SK-N-SH treated with all-trans-retinoic acid at 6 μM for 48 hours (cell line): ENCODE data around the gene C10orf95.

Source experiments
- CREB5 ChIP-seq: fragments of 250-450 bp; sonication (Bioruptor Pico); IDR thresholded peaks from 2 replicates; pipeline ENCODE4 v1.5.1; 2020; ENCODE audit warnings: low read depth, mild to moderate bottlenecking, moderate library complexity
- CSDC2 ChIP-seq: fragments of 250-450 bp; sonication (Bioruptor Pico); IDR thresholded peaks from 2 replicates; pipeline ENCODE4 v1.5.0; 2020; ENCODE audit warnings: mild to moderate bottlenecking, moderate library complexity
- ISL1 ChIP-seq: fragments of 250-450 bp; sonication (Bioruptor Pico); IDR thresholded peaks from 2 replicates; pipeline ENCODE4 v2.1.2; 2022; ENCODE audit warnings: mild to moderate bottlenecking, moderate library complexity
- OSR1 ChIP-seq: fragments of 250-450 bp; sonication (Bioruptor Pico); IDR thresholded peaks from 2 replicates; pipeline ENCODE4 v1.8.0; 2022; ENCODE audit warnings: moderate library complexity, mild to moderate bottlenecking, inconsistent platforms
- PATZ1 ChIP-seq: fragments of 250-450 bp; sonication (Bioruptor Pico); IDR thresholded peaks from 2 replicates; pipeline ENCODE4 v1.8.0; 2020; ENCODE audit warnings: mild to moderate bottlenecking, moderate library complexity, borderline replicate concordance
- RARB ChIP-seq: fragments of 250-450 bp; sonication (Bioruptor Pico); IDR thresholded peaks from 2 replicates; pipeline ENCODE4 v1.8.0; 2021; ENCODE audit warnings: mild to moderate bottlenecking, moderate library complexity
- TCF4 ChIP-seq: fragments of 250-450 bp; sonication (Bioruptor Pico); IDR thresholded peaks from 2 replicates; pipeline ENCODE4 v1.8.0; 2021; ENCODE audit warnings: mild to moderate bottlenecking, moderate library complexity, borderline replicate concordance
- TSHZ2 ChIP-seq: fragments of 250-450 bp; sonication (Bioruptor Pico); IDR thresholded peaks from 2 replicates; pipeline ENCODE4 v1.5.0; 2020; ENCODE audit warnings: mild to moderate bottlenecking, moderate library complexity
- ZFP3 ChIP-seq: fragments of 250-450 bp; sonication (Bioruptor Pico); IDR thresholded peaks from 2 replicates; pipeline ENCODE4 v1.5.0; 2020; ENCODE audit warnings: mild to moderate bottlenecking, moderate library complexity
- ZFP30 ChIP-seq: fragments of 450-650 bp; formaldehyde crosslinking; IDR thresholded peaks from 2 replicates; pipeline ENCODE4 v1.5.0; 2022; ENCODE audit warnings: mild to moderate bottlenecking, moderate library complexity
- ZNF565 ChIP-seq: fragments of 450-650 bp; formaldehyde crosslinking; conservative IDR thresholded peaks from 2 replicates; pipeline ENCODE4 v1.5.0; 2020; ENCODE audit warnings: low read depth, mild to moderate bottlenecking, moderate library complexity
- ZNF8 ChIP-seq: fragments of 450-650 bp; formaldehyde crosslinking; IDR thresholded peaks from 2 replicates; pipeline ENCODE4 v1.5.0; 2020; ENCODE audit warnings: mild to moderate bottlenecking, moderate library complexity

- TF ChIP-seq RARB (CRISPR knock-in tag) (no peak), TCF4 (CRISPR knock-in tag) (no peak), CREB5 (CRISPR knock-in tag) (no peak), ZNF565 (CRISPR knock-in tag) (no peak), ZNF8 (CRISPR knock-in tag) (no peak), CSDC2 (no peak), ZFP3 (CRISPR knock-in tag) (no peak), ISL1 (no peak), TSHZ2 (CRISPR knock-in tag) (no peak), PATZ1 (no peak), ZFP30 (CRISPR knock-in tag) (no peak), OSR1 (CRISPR knock-in tag) (no peak)
These were observed 29.4 kb downstream of the C10orf95 start for GRCh38 chr10:102421757-102422512.
